ENCODE data around the gene UBE2D1. TPM values are rescaled to one million over a fixed set of nuclear protein-coding genes. Genes with fewer than 3 reads are reported as not detected.

UBE2D1 gene
- total and polyA plus RNA-seq, 9 donors, result 7.0 to 18.0 (median 14.1) TPM

Other genes starting within 250 kb of the UBE2D1 start
- 2.7 TPM for gene IPMK, start 67.1 kb upstream of the UBE2D1 start, total RNA-seq
- 1 to 10 TPM; 3.1 to 4.6 (median 3.6) TPM for gene IPMK, start 67.1 kb upstream of the UBE2D1 start, polyA plus RNA-seq (ENCODE audit: insufficient read depth in 1 of 8, insufficient read length in 8 of 8, low replicate concordance in 1 of 8)
- 32.9 TPM for gene CISD1, start 65.8 kb upstream of the UBE2D1 start, total RNA-seq
- gene CISD1, start 65.8 kb upstream of the UBE2D1 start, polyA plus RNA-seq (ENCODE audit: insufficient read depth in 1 of 8, insufficient read length in 8 of 8, low replicate concordance in 1 of 8), result 10 to 100 TPM; 18.8 to 28.1 (median 21.1) TPM
- 37.5 TPM for gene TFAM, start 50.4 kb downstream of the UBE2D1 start, total RNA-seq
- 10 to 100 TPM; 24.9 to 37.6 (median 31.6) TPM for gene TFAM, start 50.4 kb downstream of the UBE2D1 start, polyA plus RNA-seq (ENCODE audit: insufficient read depth in 1 of 8, insufficient read length in 8 of 8, low replicate concordance in 1 of 8)
- 23.8 TPM for gene BICC1, start 177.9 kb downstream of the UBE2D1 start, total RNA-seq
- gene BICC1, start 177.9 kb downstream of the UBE2D1 start, polyA plus RNA-seq (ENCODE audit: insufficient read depth in 1 of 8, insufficient read length in 8 of 8, low replicate concordance in 1 of 8), result 10 to 100 TPM; 15.2 to 26.9 (median 19.3) TPM